BLaER1 (cell line): Measurements from ENCODE around the gene XPOT.
A peak's percentile ranks its signal among the peaks of the same experiment; 100 is the strongest.

Source experiments
- H3K27ac ChIP-seq: shearing (Covaris generic); formaldehyde crosslinking; 2 replicates; pipeline ENCODE4 v1.8.1; 2022
- H3K27me3 ChIP-seq: shearing (Covaris generic); formaldehyde crosslinking; 2 replicates; pipeline ENCODE4 v1.8.1; 2022
- H3K36me3 ChIP-seq: shearing (Covaris generic); formaldehyde crosslinking; 2 replicates; pipeline ENCODE4 v1.8.1; 2022
- H3K4me1 ChIP-seq: shearing (Covaris generic); formaldehyde crosslinking; 2 replicates; pipeline ENCODE4 v1.8.1; 2022
- H3K4me2 ChIP-seq: shearing (Covaris generic); formaldehyde crosslinking; 2 replicates; pipeline ENCODE4 v1.8.1; 2022
- H3K4me3 ChIP-seq: shearing (Covaris generic); formaldehyde crosslinking; 2 replicates; pipeline ENCODE4 v1.8.1; 2022
- H3K9ac ChIP-seq: shearing (Covaris generic); formaldehyde crosslinking; 2 replicates; pipeline ENCODE4 v1.8.1; 2022
- H3K9me3 ChIP-seq: shearing (Covaris generic); formaldehyde crosslinking; 2 replicates; pipeline ENCODE4 v1.8.1; 2022
- H4K20me1 ChIP-seq: shearing (Covaris generic); formaldehyde crosslinking; 2 replicates; pipeline ENCODE4 v1.8.1; 2022
- Cebpa-rat ChIP-seq: shearing (Covaris generic); IDR thresholded peaks from 2 replicates; pipeline ENCODE4 v1.8.1; 2022

XPOT gene

GRCh38 chr12:64390275-64390851 lies 13.8 kb upstream of the XPOT start, which contains the start of gene C12orf56:
Gene C12orf56 (minus strand): TSS chr12:64390758. CDS start chr12:64390565, 193 bp downstream.
- peaks cover 5% of the 10 kb centered on the region for H3K27me3 ChIP-seq
- TF ChIP-seq Cebpa-rat: no peak
- H4K20me1 ChIP-seq: no peaks in the 10 kb centered on the region
- H3K36me3 ChIP-seq: no peaks in the 10 kb centered on the region
- peaks cover 14% of the 10 kb centered on the region for H3K9me3 ChIP-seq
- no peak within 1 kb of the TSS for H3K4me3 ChIP-seq
- peaks cover 24% of the 10 kb centered on the region for H3K4me1 ChIP-seq
- no peak within 1 kb of the TSS for H3K4me2 ChIP-seq
- no peak within 1 kb of the TSS for H3K9ac ChIP-seq
- H3K27ac ChIP-seq: no peak within 1 kb of the TSS

GRCh38 chr12:64392221-64392620 lies 12.0 kb upstream of the XPOT start:
- Histone ChIP-seq H3K9ac (no peak overlapping the region), H3K36me3 (no peaks in the 10 kb centered on the region), H3K4me3 (no peak overlapping the region), H3K4me2 (no peak overlapping the region), H3K4me1 (peaks cover 11% of the 10 kb centered on the region), H3K9me3 (peaks cover 14% of the 10 kb centered on the region), H3K27me3 (peaks cover 5% of the 10 kb centered on the region), H4K20me1 (no peaks in the 10 kb centered on the region), H3K27ac (no peak overlapping the region)
- TF ChIP-seq Cebpa-rat: no peak

GRCh38 chr12:64395739-64396138 lies 8.5 kb upstream of the XPOT start:
- TF ChIP-seq Cebpa-rat: no peak
- H3K36me3 ChIP-seq: no peaks in the 10 kb centered on the region
- H3K4me3 ChIP-seq: no peak overlapping the region
- H3K9me3 ChIP-seq: peaks cover 2% of the 10 kb centered on the region; the same call in 1 of the 2 replicates
- H3K4me2 ChIP-seq: no peak overlapping the region
- H4K20me1 ChIP-seq: no peaks in the 10 kb centered on the region
- no peaks in the 10 kb centered on the region for H3K4me1 ChIP-seq
- no peaks in the 10 kb centered on the region for H3K27me3 ChIP-seq
- H3K27ac ChIP-seq: no peak overlapping the region
- no peak overlapping the region for H3K9ac ChIP-seq

- no peak overlapping the region for H3K9ac ChIP-seq
- H3K4me2 ChIP-seq: no peak overlapping the region
- no peaks in the 10 kb centered on the region for H3K9me3 ChIP-seq
- no peak overlapping the region for H3K27ac ChIP-seq
- no peak overlapping the region for H3K4me3 ChIP-seq
- no peaks in the 10 kb centered on the region for H3K27me3 ChIP-seq
- H4K20me1 ChIP-seq: no peaks in the 10 kb centered on the region
- H3K36me3 ChIP-seq: no peaks in the 10 kb centered on the region
- TF ChIP-seq Cebpa-rat: no peak
- H3K4me1 ChIP-seq: peaks cover 5% of the 10 kb centered on the region
Observed at GRCh38 chr12:64400041-64400440, 4.2 kb upstream of the XPOT start.

- H3K9ac ChIP-seq: no peak overlapping the region
- TF ChIP-seq Cebpa-rat: no peak
- no peak overlapping the region for H3K4me2 ChIP-seq
- peaks cover 23% of the 10 kb centered on the region for H3K4me1 ChIP-seq
- no peaks in the 10 kb centered on the region for H3K36me3 ChIP-seq
- no peaks in the 10 kb centered on the region for H3K27me3 ChIP-seq
- H3K4me3 ChIP-seq: no peak overlapping the region
- peaks cover 8% of the 10 kb centered on the region for H4K20me1 ChIP-seq
- no peak overlapping the region for H3K27ac ChIP-seq
- no peaks in the 10 kb centered on the region for H3K9me3 ChIP-seq
Observed at GRCh38 chr12:64402181-64402580, 2.0 kb upstream of the XPOT start.

GRCh38 chr12:64404470-64405256 lies 471 bp downstream of the XPOT start:
- Histone ChIP-seq H3K9ac (peak overlapping the region; percentile 98), H3K4me3 (peak overlapping the region; percentile 84), H3K27me3 (no peaks in the 10 kb centered on the region), H3K4me2 (peak overlapping the region; percentile 76), H3K27ac (peak overlapping the region; percentile 99), H3K36me3 (peaks cover 18% of the 10 kb centered on the region; the same call in 1 of the 2 replicates), H4K20me1 (peaks cover 33% of the 10 kb centered on the region), H3K9me3 (no peaks in the 10 kb centered on the region), H3K4me1 (peaks cover 35% of the 10 kb centered on the region)
- peak; percentile 53; the same call in 1 of the 2 replicates for TF ChIP-seq Cebpa-rat

- Histone ChIP-seq H3K4me3 (no peak overlapping the region), H3K27me3 (no peaks in the 10 kb centered on the region), H3K9ac (no peak overlapping the region), H4K20me1 (peaks cover 50% of the 10 kb centered on the region), H3K9me3 (no peaks in the 10 kb centered on the region), H3K27ac (no peak overlapping the region), H3K4me2 (0 out of 2 replicates have a peak overlapping the region, but pooled peaks have one; percentile 76), H3K4me1 (peaks cover 35% of the 10 kb centered on the region), H3K36me3 (peaks cover 46% of the 10 kb centered on the region)
- TF ChIP-seq Cebpa-rat: no peak
Observed at GRCh38 chr12:64407342-64408223, 3.4 kb downstream of the XPOT start.

GRCh38 chr12:64411427-64411826 lies 7.2 kb downstream of the XPOT start:
- Histone ChIP-seq H3K27me3 (no peaks in the 10 kb centered on the region), H3K4me3 (no peak overlapping the region), H4K20me1 (peaks cover 88% of the 10 kb centered on the region), H3K4me1 (peaks cover 19% of the 10 kb centered on the region), H3K27ac (no peak overlapping the region), H3K9ac (no peak overlapping the region), H3K36me3 (peaks cover 84% of the 10 kb centered on the region), H3K4me2 (no peak overlapping the region), H3K9me3 (no peaks in the 10 kb centered on the region)
- TF ChIP-seq Cebpa-rat: no peak

- Histone ChIP-seq H3K27me3 (no peaks in the 10 kb centered on the region), H3K4me1 (peaks cover 9% of the 10 kb centered on the region; the same call in 1 of the 2 replicates), H3K4me2 (no peak overlapping the region), H4K20me1 (peaks cover 88% of the 10 kb centered on the region), H3K9me3 (no peaks in the 10 kb centered on the region), H3K36me3 (peaks cover 95% of the 10 kb centered on the region), H3K9ac (no peak overlapping the region), H3K4me3 (no peak overlapping the region), H3K27ac (no peak overlapping the region)
- no peak for TF ChIP-seq Cebpa-rat
Observed at GRCh38 chr12:64412459-64412858, 8.3 kb downstream of the XPOT start.
